ENCODE measurements around the gene NECTIN3.

DNA sequence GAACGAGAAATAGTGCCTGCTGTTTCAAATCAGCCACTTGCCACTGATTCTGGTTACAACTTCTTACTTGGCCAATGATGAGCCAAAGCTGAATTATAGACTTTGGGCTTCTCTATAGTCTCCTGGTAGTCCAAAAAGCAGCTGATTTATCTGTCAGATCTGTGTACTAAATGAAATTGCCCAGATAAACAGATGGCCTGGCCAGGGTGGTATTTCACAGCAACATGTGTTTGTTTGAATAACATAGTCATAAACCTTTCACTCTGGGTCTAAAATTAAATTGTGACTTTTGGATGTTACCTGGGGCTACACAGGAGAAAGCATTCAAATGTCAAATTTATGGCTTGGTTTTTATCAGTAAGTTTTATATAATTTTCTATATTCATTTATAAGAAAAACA lies 147.0 kb downstream of the NECTIN3 start:
- TF ChIP-seq POLR2A (IDR thresholded peaks at IDR 0.05; ENCODE audit: low read length) (no peak), GATA1 (IDR thresholded peaks at IDR 0.05; ENCODE audit: low read depth, low read length) (no peak)
